K562 (cell line): ENCODE measurements around the gene SIT1. TPM values are rescaled to one million over a fixed set of nuclear protein-coding genes. Genes with fewer than 3 reads are reported as not detected.

Experiments used
- ATAC-seq: fragments of 200-7000 bp; cut with Tn5 transposase; 3 replicates; pipeline ENCODE4 v1.9.1; 2020; ENCODE audit warnings: moderate library complexity
- BruUV-seq: library from RNA; stranded (reverse); fragments of 400-500 nt; replicated peaks from 2 replicates; lab custom pipeline; 2021; lab: Mats Ljungman, UMichigan
- CTCF ChIA-PET: fragments of 300-600 bp; formaldehyde crosslinking; extraction: SDS; loops from one replicate; lab custom pipeline; 2021; ENCODE audit warnings: low intra/inter-chr PET ratio; lab: Yijun Ruan, JAX
- POLR2A ChIA-PET: fragments of 300-600, 350-650 bp; sonication (Branson Sonifier 250); formaldehyde crosslinking; extraction: SDS; loops from one replicate; lab custom pipeline; 2021; ENCODE audit warnings: antibody characterized with exemption, inconsistent platforms; lab: Yijun Ruan, JAX
- DNase-seq, 4 experiments: peaks; one replicate each; pipeline versions ENCODE4 v3.0.0 to v3.0.0-alpha.2; 2011 to 2018; ENCODE audit warnings: low spot score in 3 of 4, mixed read lengths in 3 of 4; ENCODE audit errors: extremely low read depth in 1 of 4
- FAIRE-seq: peaks from 2 replicates; lab custom pipeline; 2011; peaks lifted over from hg19 to GRCh38; lab: Jason Lieb, UNC
- H2AFZ ChIP-seq: 2 replicates; pipeline ENCODE4 v1.6.0; 2011; ENCODE audit warnings: low read depth, low read length, control low read depth, inconsistent platforms
- H3K27ac ChIP-seq: fragments of 200-600 bp; 3 replicates; pipeline ENCODE4 v1.8.0; 2011; ENCODE audit warnings: low read depth, mild to moderate bottlenecking, control low read depth, inconsistent platforms, low read length, moderate library complexity, mixed read lengths; ENCODE audit errors: extremely low read depth
- H3K27me3 ChIP-seq, 2 experiments: fragments of 300-600 bp in 1 of 2; 2 replicates in 1 of 2; 3 replicates in 1 of 2; pipeline versions ENCODE4 v1.6.0 to v1.8.0; 2011; ENCODE audit warnings: inconsistent platforms in 2 of 2, low read length in 2 of 2, mild to moderate bottlenecking in 1 of 2, mixed read lengths in 1 of 2, moderate library complexity in 1 of 2; ENCODE audit not compliant: control insufficient read depth in 2 of 2, insufficient read depth in 2 of 2
- H3K36me3 ChIP-seq: fragments of 300-600 bp; 3 replicates; pipeline ENCODE4 v1.8.0; 2011; ENCODE audit warnings: mild to moderate bottlenecking, low read length, inconsistent platforms; ENCODE audit not compliant: control insufficient read depth, insufficient read depth
- H3K4me1 ChIP-seq, 2 experiments: fragments of 200-600 bp in 1 of 2; replicated peaks in 1 of 2; 2 replicates in 1 of 2; 3 replicates in 1 of 2; pipeline versions ENCODE4 v1.5.1 to v1.8.0; 2011; ENCODE audit warnings: inconsistent platforms in 2 of 2, low read length in 2 of 2, mild to moderate bottlenecking in 1 of 2, mixed read lengths in 1 of 2, moderate library complexity in 1 of 2; ENCODE audit not compliant: control insufficient read depth in 2 of 2, insufficient read depth in 2 of 2
- H3K4me2 ChIP-seq: 2 replicates; pipeline ENCODE4 v1.6.1; 2011; ENCODE audit warnings: low read length, control low read depth, inconsistent platforms, mixed read lengths; ENCODE audit not compliant: insufficient read depth
- H3K4me3 ChIP-seq: fragments of 200-600 bp; sonication (generic), shearing (Covaris generic); 2 replicates; pipeline ENCODE4 v1.5.1; 2016; ENCODE audit warnings: control low read depth, inconsistent platforms
- H3K79me2 ChIP-seq: fragments of 200-600 bp; 3 replicates; pipeline ENCODE4 v1.8.0; 2011; ENCODE audit warnings: low read length, inconsistent platforms; ENCODE audit not compliant: control insufficient read depth, insufficient read depth
- H3K9ac ChIP-seq, 2 experiments: 2 replicates each; pipeline versions ENCODE4 v1.6.0 to v1.6.1; 2011; ENCODE audit warnings: low read depth in 2 of 2, low read length in 2 of 2, control low read depth in 1 of 2, inconsistent platforms in 1 of 2, mild to moderate bottlenecking in 1 of 2, mixed read lengths in 1 of 2; ENCODE audit not compliant: insufficient read depth in 1 of 2
- H3K9me1 ChIP-seq: one replicate; pipeline ENCODE4 v1.6.0; 2011; ENCODE audit warnings: inconsistent platforms, mild to moderate bottlenecking, low read length, moderate library complexity; ENCODE audit not compliant: control insufficient read depth, insufficient read depth
- H3K9me3 ChIP-seq: replicated peaks from 2 replicates; pipeline ENCODE4 v1.5.1; 2011; ENCODE audit warnings: low read depth, low read length, inconsistent platforms; ENCODE audit not compliant: control insufficient read depth, insufficient read depth
- H4K20me1 ChIP-seq: replicated peaks from 2 replicates; pipeline ENCODE4 v1.6.1; 2011; ENCODE audit warnings: low read length, inconsistent platforms, mixed read lengths; ENCODE audit not compliant: control insufficient read depth, insufficient read depth
- DACH1 ChIP-seq: fragments of 450-650 bp; IDR thresholded peaks from 2 replicates; pipeline ENCODE4 v1.6.1; 2018; ENCODE audit not compliant: partially characterized antibody
- DIDO1 ChIP-seq: fragments of 450-650 bp; IDR thresholded peaks from 2 replicates; pipeline ENCODE4 v1.6.1; 2016; ENCODE audit warnings: low read depth, missing biosample characterization, missing genetic modification characterization
- GTF2F1 ChIP-seq: IDR thresholded peaks from 2 replicates; pipeline ENCODE4 v1.6.1; 2011; ENCODE audit warnings: low read depth, low read length, improper control_type of control experiment
- HDAC3 ChIP-seq: fragments of 450-650 bp; IDR thresholded peaks from 2 replicates; pipeline ENCODE4 v1.6.1; 2018; ENCODE audit warnings: borderline replicate concordance, mild to moderate bottlenecking, moderate library complexity; ENCODE audit not compliant: partially characterized antibody
- MTA1 ChIP-seq: fragments of 450-650 bp; IDR thresholded peaks from 2 replicates; pipeline ENCODE4 v1.6.1; 2017; ENCODE audit warnings: borderline replicate concordance
- PHF20 ChIP-seq: fragments of 450-650 bp; IDR thresholded peaks from 2 replicates; pipeline ENCODE4 v1.6.1; 2018; ENCODE audit not compliant: partially characterized antibody
- PTBP1 ChIP-seq: fragments of 200-400 bp; formaldehyde crosslinking; IDR thresholded peaks from 2 replicates; pipeline ENCODE4 v1.6.1; 2017; ENCODE audit warnings: low read depth, low read length
- RCOR1 ChIP-seq, 2 experiments: IDR thresholded peaks; 2 replicates each; pipeline ENCODE4 v1.6.1; 2012; ENCODE audit warnings: low read depth in 2 of 2, low read length in 2 of 2, borderline replicate concordance in 1 of 2, improper control_type of control experiment in 1 of 2
- SOX6 ChIP-seq: fragments of 450-650 bp; IDR thresholded peaks from 2 replicates; pipeline ENCODE4 v1.6.1; 2014; ENCODE audit warnings: mild to moderate bottlenecking
- SRF ChIP-seq, 2 experiments: fragments of 250-450, 450-650 bp in 1 of 2; sonication (Bioruptor Pico) in 1 of 2; sonication (generic) in 1 of 2; formaldehyde crosslinking; IDR thresholded peaks; 2 replicates each; pipeline versions ENCODE4 v1.5.0 to v1.5.1; 2020 to 2022; ENCODE audit warnings: mild to moderate bottlenecking in 1 of 2, missing genetic modification reagents in 1 of 2
- SUPT5H ChIP-seq: fragments of 450-650 bp; IDR thresholded peaks from 2 replicates; pipeline ENCODE4 v1.6.1; 2016
- U2AF2 ChIP-seq: fragments of 200-400 bp; formaldehyde crosslinking; optimal IDR thresholded peaks from 2 replicates; pipeline ENCODE3; 2017; ENCODE audit warnings: low read depth, mild to moderate bottlenecking, low read length
- WHSC1 ChIP-seq: IDR thresholded peaks from one replicate; pipeline ENCODE4 v1.6.1; 2012; ENCODE audit warnings: low read length, control low read depth, inconsistent platforms
- ZNF263 ChIP-seq: sonication (generic); formaldehyde crosslinking; IDR thresholded peaks from 2 replicates; pipeline ENCODE4 v1.8.0; 2022; ENCODE audit warnings: mild to moderate bottlenecking, missing genetic modification reagents, borderline replicate concordance
- ZNF274 ChIP-seq: IDR thresholded peaks from 2 replicates; pipeline ENCODE4 v1.6.1; 2011; ENCODE audit warnings: low read depth, mild to moderate bottlenecking, low read length, moderate library complexity, borderline replicate concordance
- ZNF778 ChIP-seq: fragments of 450-650 bp; formaldehyde crosslinking; IDR thresholded peaks from 2 replicates; pipeline ENCODE4 v1.4.0; 2020; ENCODE audit warnings: mild to moderate bottlenecking, moderate library complexity
- WGBS: fragments of 100-300 bp; shearing (Covaris generic); methylation state at CpG from one replicate; pipeline ENCODE4 v1.1.6; 2016; ENCODE audit warnings: low coverage, mixed read lengths; ENCODE audit not compliant: insufficient coverage; ENCODE audit errors: missing lambda C conversion rate; 5-methylcytosine and 5-hydroxymethylcytosine counted together
- in situ Hi-C: fragments of 300-500 bp; cut with MboI; formaldehyde crosslinking; loops from 4 replicates; pipeline ENCODE4 v1.15.0; 2018; ENCODE audit warnings: inconsistent platforms, mixed read lengths
- intact Hi-C: fragments of 100-400 bp; cut with micrococcal nuclease; formaldehyde crosslinking; loops from 2 replicates; pipeline ENCODE4 v1.14.2; 2022
- polyA plus RNA-seq, 8 experiments: library from polyadenylated mRNA; depleted of rRNA in 4 of 8; stranded (reverse) in 5 of 8; unstranded in 3 of 8; fragments of >200 nt; fragmentation: Nextera tagmentation in 2 of 8; fragmentation: Illumina TruSeq in 1 of 8; extraction: Ambion mirVana in 2 of 8; extraction: Trizol in 1 of 8; gene quantifications; 2 replicates each; pipeline versions ENCODE4 v1.2.1 to v1.2.3, GENCODE V29; 2011 to 2014; ENCODE audit warnings: inconsistent platforms in 1 of 8, missing spikeins in 1 of 8
- total RNA-seq, 7 experiments: library from RNA; depleted of rRNA in 6 of 7; stranded (reverse); fragments of >200 nt in 6 of 7; fragmentation: Illumina TruSeq in 2 of 7; extraction: Trizol in 2 of 7; gene quantifications; 2 replicates each; pipeline versions ENCODE4 v1.2.1 to v1.2.3, GENCODE V29; 2011 to 2021; ENCODE audit warnings: low replicate concordance in 1 of 7
- TF ChIP-seq, protein P1 (sequence below): sonication (generic); formaldehyde crosslinking; IDR thresholded peaks from 2 replicates; pipeline ENCODE4 v1.8.0; 2022; ENCODE audit warnings: mild to moderate bottlenecking, missing genetic modification reagents

The SIT1 gene
- total and polyA plus RNA-seq, 9 of the 15 experiments (the other 6 are each of a cell fraction or from before 2014, with no cell fraction given), result not detected

- H3K9me3 ChIP-seq, result no peaks in the 10 kb centered on the region
- ChIA-PET POLR2A (interaction anchor here (0.5 to 2.8 kb wide), 11 partner anchors 15 to 848 kb away, joined by 3 to 6 read pairs (median 4); no protein-coding TSS in a partner anchor), CTCF (no interaction called here)
- FAIRE-seq, result peak; percentile 61
- peak within 1 kb of the TSS; percentile 91 to 95 for H3K9ac ChIP-seq
- intact Hi-C loops, result loop anchor here (10.0 kb wide), 1 partner anchor 150 kb away; the partner anchor contains the start of genes HINT2 and SPAG8
- H3K4me2 ChIP-seq, result peak within 1 kb of the TSS; percentile 95
- 1% methylated on average over 25 of the region's 58 CpGs for WGBS
- TSS peak; percentile 65 for BruUV-seq
- peaks cover 35% of the 10 kb centered on the region; the same call in 2 of the 3 replicates for H3K36me3 ChIP-seq
- in situ Hi-C loops, result no loop called here
- peak within 1 kb of the TSS; percentile 92 for H3K27ac ChIP-seq
- no peaks in the 10 kb centered on the region for H3K27me3 ChIP-seq
- no peaks in the 10 kb centered on the region for H4K20me1 ChIP-seq
- H3K9me1 ChIP-seq, result no peaks in the 10 kb centered on the region
- peak; percentile 96 for ATAC-seq
- peak within 1 kb of the TSS; percentile 95 for H2AFZ ChIP-seq
- H3K4me3 ChIP-seq, result peak within 1 kb of the TSS; percentile 81
- peaks cover 13 to 22% of the 10 kb centered on the region in 2 experiments for H3K4me1 ChIP-seq
- DNase-seq, result peak; percentile 87 to 92 (median 88)
- peaks cover 18% of the 10 kb centered on the region for H3K79me2 ChIP-seq
- TF ChIP-seq GTF2F1, result no peak
- TF ChIP-seq ZNF274, result no peak
- no peak for TF ChIP-seq PTBP1
- TF ChIP-seq HDAC3, result no peak
- no peak for TF ChIP-seq PHF20
- TF ChIP-seq, protein P1, sequence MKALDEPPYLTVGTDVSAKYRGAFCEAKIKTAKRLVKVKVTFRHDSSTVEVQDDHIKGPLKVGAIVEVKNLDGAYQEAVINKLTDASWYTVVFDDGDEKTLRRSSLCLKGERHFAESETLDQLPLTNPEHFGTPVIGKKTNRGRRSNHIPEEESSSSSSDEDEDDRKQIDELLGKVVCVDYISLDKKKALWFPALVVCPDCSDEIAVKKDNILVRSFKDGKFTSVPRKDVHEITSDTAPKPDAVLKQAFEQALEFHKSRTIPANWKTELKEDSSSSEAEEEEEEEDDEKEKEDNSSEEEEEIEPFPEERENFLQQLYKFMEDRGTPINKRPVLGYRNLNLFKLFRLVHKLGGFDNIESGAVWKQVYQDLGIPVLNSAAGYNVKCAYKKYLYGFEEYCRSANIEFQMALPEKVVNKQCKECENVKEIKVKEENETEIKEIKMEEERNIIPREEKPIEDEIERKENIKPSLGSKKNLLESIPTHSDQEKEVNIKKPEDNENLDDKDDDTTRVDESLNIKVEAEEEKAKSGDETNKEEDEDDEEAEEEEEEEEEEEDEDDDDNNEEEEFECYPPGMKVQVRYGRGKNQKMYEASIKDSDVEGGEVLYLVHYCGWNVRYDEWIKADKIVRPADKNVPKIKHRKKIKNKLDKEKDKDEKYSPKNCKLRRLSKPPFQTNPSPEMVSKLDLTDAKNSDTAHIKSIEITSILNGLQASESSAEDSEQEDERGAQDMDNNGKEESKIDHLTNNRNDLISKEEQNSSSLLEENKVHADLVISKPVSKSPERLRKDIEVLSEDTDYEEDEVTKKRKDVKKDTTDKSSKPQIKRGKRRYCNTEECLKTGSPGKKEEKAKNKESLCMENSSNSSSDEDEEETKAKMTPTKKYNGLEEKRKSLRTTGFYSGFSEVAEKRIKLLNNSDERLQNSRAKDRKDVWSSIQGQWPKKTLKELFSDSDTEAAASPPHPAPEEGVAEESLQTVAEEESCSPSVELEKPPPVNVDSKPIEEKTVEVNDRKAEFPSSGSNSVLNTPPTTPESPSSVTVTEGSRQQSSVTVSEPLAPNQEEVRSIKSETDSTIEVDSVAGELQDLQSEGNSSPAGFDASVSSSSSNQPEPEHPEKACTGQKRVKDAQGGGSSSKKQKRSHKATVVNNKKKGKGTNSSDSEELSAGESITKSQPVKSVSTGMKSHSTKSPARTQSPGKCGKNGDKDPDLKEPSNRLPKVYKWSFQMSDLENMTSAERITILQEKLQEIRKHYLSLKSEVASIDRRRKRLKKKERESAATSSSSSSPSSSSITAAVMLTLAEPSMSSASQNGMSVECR (CRISPR knock-in tag), result peak; percentile 77; the same call in 1 of the 2 replicates
- TF ChIP-seq SUPT5H, result peak; percentile 69
- TF ChIP-seq RCOR1 (IDR thresholded peaks at IDR 0.05; ENCODE audit: borderline replicate concordance in 1 of 2, low read depth in 2 of 2, low read length in 2 of 2), result no peak
- no peak for TF ChIP-seq WHSC1
- no peak for TF ChIP-seq MTA1
- TF ChIP-seq DACH1, result no peak
- no peak for TF ChIP-seq DIDO1 (tag)
- 0 out of 2 replicates have a peak, but pooled peaks have one; percentile 28 for TF ChIP-seq SOX6
- TF ChIP-seq ZNF778 (CRISPR knock-in tag), result no peak
- TF ChIP-seq ZNF263 (CRISPR knock-in tag), result no peak
- TF ChIP-seq U2AF2, result no peak
- TF ChIP-seq SRF (CRISPR knock-in tag; IDR thresholded peaks at IDR 0.05), result no peak
These were observed 14.1 kb upstream of the SIT1 start, which contains the start of gene ARHGEF39 for GRCh38 chr9:35664531-35665470. Gene ARHGEF39 (minus strand): TSS chr9:35665195. CDS start chr9:35665169, 26 bp downstream.
